Dermis microvascular lymphatic vessel endothelial cell (primary cell): ENCODE results near the gene SYN1. TPM values are rescaled to one million over a fixed set of nuclear protein-coding genes. Genes with fewer than 3 reads are reported as not detected.
A peak's percentile ranks its signal among the peaks of the same experiment; 100 is the strongest.

ENCODE experiments used
- DNase-seq, 2 donors: peaks; one replicate each; pipeline versions ENCODE4 v3.0.0 to v3.0.0-alpha.2; 2010; ENCODE audit warnings: low read depth in 2 of 2
- total RNA-seq: library from RNA; depleted of rRNA; stranded (reverse); fragments of >200 nt; gene quantifications from 2 replicates; pipeline ENCODE4 v1.2.1, GENCODE V29; 2014

The SYN1 gene
- total RNA-seq, 1 donor from 2014 or later: 0.13 TPM

GRCh38 chrX:47574076-47574546, 45.5 kb downstream of the SYN1 start:
- no peak for DNase-seq

DNA sequence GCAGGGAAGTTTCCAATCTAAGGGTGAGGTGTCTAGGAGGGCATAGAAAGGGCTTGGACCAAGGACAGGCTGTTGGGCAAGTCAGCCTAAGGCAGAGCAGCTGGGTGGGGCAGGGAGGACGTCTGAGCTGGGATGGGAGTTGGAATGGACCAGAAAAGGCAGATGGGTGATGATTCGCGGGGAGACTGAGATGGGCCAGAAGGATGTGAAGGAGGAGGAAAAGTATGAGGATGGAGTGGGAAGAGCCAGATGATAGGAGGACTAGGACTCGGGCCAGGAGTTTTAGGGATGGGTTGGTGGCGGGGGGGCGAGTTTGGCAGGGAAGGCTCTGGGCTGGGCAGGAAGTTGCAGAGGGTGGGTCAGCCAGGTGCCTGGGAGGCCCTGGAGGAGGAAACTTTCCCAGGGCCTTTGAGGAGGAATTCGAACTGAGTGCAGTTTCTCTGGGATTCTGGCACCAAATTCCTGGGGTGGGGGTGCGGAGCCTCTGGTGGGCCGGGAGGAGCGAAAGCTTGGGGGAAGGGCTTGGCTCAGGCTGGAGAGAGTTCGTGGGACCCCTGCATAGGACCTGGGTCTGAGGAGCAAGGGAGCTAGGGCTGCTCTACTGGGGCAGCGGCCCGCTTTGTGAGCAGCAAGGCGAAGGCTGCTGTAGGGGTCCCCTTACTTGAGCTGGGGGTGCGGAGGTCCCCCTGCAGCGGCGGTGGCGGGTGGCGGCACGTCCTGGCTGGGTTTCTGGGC, 46.1 kb downstream of the SYN1 start:
- DNase-seq: no peak

- no peak for DNase-seq
These were observed 46.8 kb downstream of the SYN1 start for GRCh38 chrX:47572773-47573340.

DNA sequence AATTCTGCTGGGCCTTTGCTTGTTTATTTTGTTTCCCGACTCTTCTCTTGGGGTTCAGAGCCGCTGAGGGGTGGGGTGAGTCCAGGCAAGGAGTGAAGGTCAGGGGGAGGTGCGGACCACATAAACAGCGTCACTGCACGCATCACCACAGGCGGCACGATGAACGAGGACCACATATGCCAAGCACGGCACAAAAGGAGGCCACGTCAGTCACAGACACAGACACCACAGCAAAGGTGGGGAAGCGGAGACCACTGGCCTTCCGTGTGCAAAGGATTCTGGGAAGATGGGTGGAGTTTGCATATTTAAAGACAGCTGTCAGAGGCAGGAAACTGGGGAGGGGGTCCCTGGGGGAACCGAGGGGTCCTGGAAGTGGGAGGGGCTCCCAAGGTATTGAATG, 47.8 kb downstream of the SYN1 start:
- no peak for DNase-seq

DNA sequence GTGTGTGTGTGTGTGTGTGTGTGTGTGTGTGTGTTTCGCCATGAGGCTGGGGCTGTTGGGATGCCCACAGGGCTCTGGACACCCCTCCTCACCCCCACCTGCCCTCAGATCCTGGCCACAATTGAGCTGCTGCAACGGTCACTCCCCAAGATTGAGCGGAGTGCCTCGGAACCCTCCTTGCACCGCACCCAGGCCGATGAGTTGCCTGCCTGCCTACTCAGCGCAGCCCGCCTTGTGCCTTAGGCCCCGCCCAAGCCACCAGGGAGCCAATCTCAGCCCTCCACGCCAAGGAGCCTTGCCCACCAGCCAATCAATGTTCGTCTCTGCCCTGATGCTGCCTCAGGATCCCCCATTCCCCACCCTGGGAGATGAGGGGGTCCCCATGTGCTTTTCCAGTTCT, 48.4 kb downstream of the SYN1 start:
- DNase-seq: no peak

DNA sequence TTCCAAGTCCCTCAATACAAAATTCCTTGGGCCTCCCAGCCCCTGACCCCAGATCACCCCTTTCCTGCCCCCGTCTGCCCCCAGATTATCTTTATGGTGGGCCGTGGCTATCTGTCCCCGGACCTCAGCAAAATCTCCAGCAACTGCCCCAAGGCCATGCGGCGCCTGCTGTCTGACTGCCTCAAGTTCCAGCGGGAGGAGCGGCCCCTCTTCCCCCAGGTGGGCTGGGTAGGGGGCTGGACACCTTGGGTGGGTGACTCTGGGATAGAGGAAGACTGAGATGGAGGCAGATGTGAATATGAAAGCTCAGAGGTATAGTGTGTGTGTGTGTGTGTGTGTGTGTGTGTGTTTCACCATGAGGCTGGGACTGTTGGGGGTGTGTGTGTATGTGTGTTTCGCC, 48.9 kb downstream of the SYN1 start:
- no peak for DNase-seq

- DNase-seq: peak in 1 of 2 donors; percentile 23
These were observed 50.9 kb downstream of the SYN1 start for GRCh38 chrX:47568656-47569295.

- DNase-seq: no peak
These were observed 52.8 kb downstream of the SYN1 start for GRCh38 chrX:47566841-47567240.

DNA sequence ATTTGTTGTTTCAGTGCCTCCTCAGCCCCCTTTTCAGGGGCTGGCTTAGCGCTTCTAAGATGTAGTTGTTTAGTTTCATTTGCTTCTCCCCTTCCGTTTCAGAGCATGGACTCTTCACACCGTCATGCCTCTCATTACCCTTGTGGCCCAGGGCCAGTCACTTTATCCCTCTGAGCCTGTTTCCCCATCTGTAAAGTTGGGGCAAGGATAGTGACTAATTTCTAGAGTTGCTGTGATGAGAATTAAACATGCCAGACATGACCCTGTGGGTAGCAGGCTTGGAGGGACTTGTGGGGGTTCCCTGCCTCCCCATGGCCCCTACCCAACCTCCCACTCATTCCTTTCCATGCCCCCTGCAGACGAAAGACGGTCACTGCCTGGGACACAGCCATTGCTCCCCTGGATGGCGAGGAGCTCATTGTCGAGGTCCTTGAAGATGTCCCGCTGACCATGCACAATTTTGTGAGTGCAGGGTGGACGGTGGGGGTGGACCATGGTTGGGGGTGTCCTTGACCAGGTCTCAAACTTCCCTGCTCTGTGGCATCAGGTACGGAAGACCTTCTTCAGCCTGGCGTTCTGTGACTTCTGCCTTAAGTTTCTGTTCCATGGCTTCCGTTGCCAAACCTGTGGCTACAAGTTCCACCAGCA, 55.1 kb downstream of the SYN1 start:
- DNase-seq: no peak

- DNase-seq: no peak
These were observed 55.8 kb downstream of the SYN1 start for GRCh38 chrX:47563801-47564315.

- peak in 1 of 2 donors; percentile 45 for DNase-seq
These were observed 56.9 kb downstream of the SYN1 start for GRCh38 chrX:47562615-47563243.

GRCh38 chrX:47561659-47562151, 58.0 kb downstream of the SYN1 start:
- DNase-seq: no peak

GRCh38 chrX:47560934-47561658, 58.6 kb downstream of the SYN1 start, which contains the start of gene ARAF:
TSS of gene ARAF (plus strand) at chrX:47561205. CDS start at chrX:47562968, 1,763 bp downstream.
- DNase-seq: peak; percentile 98 to 99

DNA sequence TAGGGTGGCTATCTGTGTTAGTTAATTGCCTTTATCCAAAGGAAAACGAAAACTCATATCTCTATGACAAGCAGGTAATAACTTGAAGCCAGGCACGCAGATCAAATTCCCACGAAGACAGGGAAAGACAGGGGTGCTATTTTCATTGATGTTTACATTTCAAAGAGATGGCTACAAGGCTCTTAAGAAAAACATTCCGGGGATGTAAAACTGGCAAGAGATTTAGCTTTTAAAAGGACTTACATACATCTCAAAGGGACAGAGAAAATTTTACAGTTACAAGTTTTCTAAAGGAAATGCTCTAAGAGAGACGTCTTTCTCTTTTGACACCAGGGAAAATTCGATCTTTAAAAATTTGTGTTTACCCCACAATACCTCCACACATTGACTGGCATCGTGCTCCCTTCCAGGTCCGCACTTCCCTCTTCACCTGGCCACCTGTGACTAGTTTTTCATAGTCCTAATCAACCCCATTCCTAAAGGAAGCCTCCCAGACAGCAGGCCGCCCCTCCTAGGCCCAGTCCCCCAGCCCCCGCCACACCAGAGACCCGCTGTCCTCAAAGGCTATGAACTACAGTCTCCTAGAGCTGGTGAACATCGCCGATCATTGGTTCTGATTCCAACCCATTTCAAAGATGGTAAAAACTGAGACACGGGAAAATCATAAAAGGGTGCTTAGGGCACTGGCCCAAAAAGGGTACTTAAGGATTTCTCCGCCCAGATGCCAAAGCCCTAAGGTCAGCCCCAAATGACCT, 59.3 kb downstream of the SYN1 start:
- no peak for DNase-seq

- no peak for DNase-seq
These were observed 61.2 kb downstream of the SYN1 start for GRCh38 chrX:47558436-47558835.

- peak; percentile 88 to 94 for DNase-seq
These were observed 63.5 kb downstream of the SYN1 start for GRCh38 chrX:47556045-47556623.

- DNase-seq: no peak
These were observed 76.2 kb downstream of the SYN1 start for GRCh38 chrX:47543496-47543895.

DNA sequence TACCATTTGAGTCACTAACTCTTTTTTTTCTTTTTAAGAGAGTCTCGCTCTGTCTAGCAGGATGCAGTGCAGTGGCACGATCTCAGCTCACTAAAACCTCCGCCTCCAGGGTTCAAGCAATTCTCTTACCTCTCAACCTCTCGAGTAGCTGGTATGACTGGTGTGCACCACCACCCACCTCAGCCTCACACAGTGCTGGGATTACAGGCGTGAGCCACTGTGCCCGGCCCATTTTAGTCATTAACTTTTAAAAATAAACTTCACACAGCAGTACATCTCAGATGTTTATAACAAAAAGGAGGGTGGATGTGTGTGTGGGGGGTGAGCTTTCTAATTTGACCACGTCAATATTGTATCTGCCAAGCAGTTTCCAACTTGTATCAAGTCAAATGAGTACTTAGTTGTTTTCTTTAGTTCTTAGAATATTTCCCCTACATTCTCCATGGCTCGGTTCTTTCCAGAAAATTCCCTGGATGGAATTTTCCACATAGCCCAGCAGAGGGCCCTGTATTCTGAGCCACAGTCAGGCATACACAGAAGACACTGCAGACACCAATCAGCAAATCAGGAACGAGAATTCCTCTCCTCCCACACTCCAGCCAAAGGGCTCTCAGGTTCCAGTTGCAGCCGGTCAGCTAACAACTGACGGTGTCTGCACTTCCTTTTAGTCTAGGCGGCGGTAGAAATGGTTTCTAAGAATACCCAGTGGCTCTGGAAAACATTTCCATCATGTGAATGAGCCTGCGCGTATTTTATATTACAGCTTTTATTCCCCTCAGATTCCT, 78.7 kb downstream of the SYN1 start:
- peak; percentile 88 to 94 for DNase-seq

GRCh38 chrX:47539860-47540259, 79.8 kb downstream of the SYN1 start:
- peak in 1 of 2 donors; percentile 12 for DNase-seq
